Liver (tissue), 9 donors: ENCODE data around the gene ADAMTS20. TPM values are rescaled to one million over a fixed set of nuclear protein-coding genes. Genes with fewer than 3 reads are reported as not detected.

ENCODE experiments used
- DNase-seq: peaks from one replicate; pipeline ENCODE4 v3.0.0-alpha.2; 2017; ENCODE audit warnings: low spot score
- H3K27ac ChIP-seq, 2 donors: one replicate each; pipeline ENCODE4 v1.7.0; 2013; ENCODE audit warnings: inconsistent platforms in 2 of 2, low read length in 2 of 2, control low read depth in 1 of 2, low read depth in 1 of 2, mild to moderate bottlenecking in 1 of 2
- H3K27me3 ChIP-seq, 4 donors: one replicate each; pipeline versions ENCODE4 v1.6.1 to v1.7.0; 2013; ENCODE audit warnings: low read length in 3 of 4, inconsistent platforms in 1 of 4, mild to moderate bottlenecking in 1 of 4, moderate library complexity in 1 of 4; ENCODE audit not compliant: control insufficient read depth in 4 of 4, insufficient read depth in 4 of 4
- H3K36me3 ChIP-seq, 4 donors: one replicate each; pipeline versions ENCODE4 v1.6.1 to v1.7.0; 2013; ENCODE audit warnings: low read length in 3 of 4, mild to moderate bottlenecking in 3 of 4, low read depth in 1 of 4, moderate library complexity in 1 of 4; ENCODE audit not compliant: control insufficient read depth in 4 of 4, insufficient read depth in 3 of 4
- H3K4me1 ChIP-seq, 4 donors: one replicate each; pipeline versions ENCODE4 v1.6.1 to v1.7.0; 2013; ENCODE audit warnings: low read length in 3 of 4, mild to moderate bottlenecking in 3 of 4, moderate library complexity in 1 of 4; ENCODE audit not compliant: control insufficient read depth in 4 of 4, insufficient read depth in 4 of 4
- H3K4me3 ChIP-seq, 3 donors: one replicate each; pipeline versions ENCODE4 v1.6.1 to v1.7.0; 2013; ENCODE audit warnings: low read length in 3 of 3, control low read depth in 1 of 3, low read depth in 1 of 3, mild to moderate bottlenecking in 1 of 3
- H3K9ac ChIP-seq, 2 donors: one replicate each; pipeline ENCODE4 v1.7.0; 2013; ENCODE audit warnings: low read length in 2 of 2, mild to moderate bottlenecking in 2 of 2, moderate library complexity in 2 of 2, control low read depth in 1 of 2, low read depth in 1 of 2
- H3K9me3 ChIP-seq, 4 donors: one replicate each; pipeline versions ENCODE4 v1.6.1 to v1.7.0; 2013; ENCODE audit warnings: low read length in 3 of 4; ENCODE audit not compliant: control insufficient read depth in 4 of 4
- EGR1 ChIP-seq, 2 donors: IDR thresholded peaks; 2 replicates each; pipeline ENCODE4 v1.6.1; 2016 to 2018; ENCODE audit warnings: antibody characterized with exemption in 2 of 2, low read depth in 2 of 2
- FOXA1 ChIP-seq: IDR thresholded peaks from 2 replicates; pipeline ENCODE4 v1.6.1; 2016; ENCODE audit warnings: antibody characterized with exemption
- FOXA2 ChIP-seq: IDR thresholded peaks from 2 replicates; pipeline ENCODE4 v1.6.1; 2016; ENCODE audit warnings: antibody characterized with exemption
- GABPA ChIP-seq, 2 donors: IDR thresholded peaks in 1 of 2; conservative IDR thresholded peaks in 1 of 2; 2 replicates each; pipeline ENCODE4 v1.6.1; 2016; ENCODE audit warnings: antibody characterized with exemption in 2 of 2, mild to moderate bottlenecking in 1 of 2, moderate library complexity in 1 of 2
- HNF4A ChIP-seq, 2 donors: conservative IDR thresholded peaks; 2 replicates each; pipeline ENCODE4 v1.6.1; 2016; ENCODE audit warnings: antibody characterized with exemption in 2 of 2, mild to moderate bottlenecking in 2 of 2
- HNF4G ChIP-seq: IDR thresholded peaks from 2 replicates; pipeline ENCODE4 v1.6.1; 2016; ENCODE audit warnings: antibody characterized with exemption
- NR2F2 ChIP-seq: IDR thresholded peaks from 2 replicates; pipeline ENCODE4 v1.6.1; 2016; ENCODE audit warnings: antibody characterized with exemption
- RAD21 ChIP-seq, 2 donors: IDR thresholded peaks; 2 replicates each; pipeline ENCODE4 v1.6.1; 2016; ENCODE audit warnings: antibody characterized with exemption in 2 of 2, mild to moderate bottlenecking in 2 of 2
- RXRA ChIP-seq, 2 donors: IDR thresholded peaks; 2 replicates each; pipeline ENCODE4 v1.6.1; 2017 to 2018; ENCODE audit warnings: antibody characterized with exemption in 2 of 2, mild to moderate bottlenecking in 1 of 2
- SP1 ChIP-seq: IDR thresholded peaks from 2 replicates; pipeline ENCODE4 v1.6.1; 2018; ENCODE audit warnings: antibody characterized with exemption, mild to moderate bottlenecking
- TAF1 ChIP-seq: conservative IDR thresholded peaks from 2 replicates; pipeline ENCODE4 v1.6.1; 2016; ENCODE audit warnings: antibody characterized with exemption, mild to moderate bottlenecking
- WGBS: extraction: QIAGEN DNeasy Blood & Tissue Kit; methylation state at CpG from one replicate; pipeline ENCODE4 v1.1.7; 2013; 5-methylcytosine and 5-hydroxymethylcytosine counted together
- polyA plus RNA-seq, 2 donors: library from polyadenylated mRNA; stranded (reverse) in 1 of 2; unstranded in 1 of 2; fragments of 200-250 nt in 1 of 2; fragments of >200 nt in 1 of 2; fragmentation: Nextera tagmentation in 1 of 2; extraction: Ambion mirVana in 1 of 2; gene quantifications; one replicate each; pipeline versions ENCODE4 v1.2.1 to v1.2.3, GENCODE V29; 2013 to 2015
- total RNA-seq, 2 donors: library from RNA; depleted of rRNA; stranded (reverse); fragments of >200 nt; gene quantifications; one replicate each; pipeline ENCODE4 v1.2.3, GENCODE V29; 2014
- TF ChIP-seq, protein P1 (sequence below): fragments of 150-350 bp; IDR thresholded peaks from 2 replicates; pipeline ENCODE4 v1.5.1; 2017; ENCODE audit warnings: improper control_type of control experiment, low read depth, low read length; ENCODE audit not compliant: missing input control
- TF ChIP-seq, protein P2 (sequence below): IDR thresholded peaks from 2 replicates; pipeline ENCODE4 v1.6.1; 2016; ENCODE audit warnings: antibody characterized with exemption
- TF ChIP-seq, protein P3 (sequence below): IDR thresholded peaks from 2 replicates; pipeline ENCODE4 v1.6.1; 2016; ENCODE audit warnings: antibody characterized with exemption
- TF ChIP-seq, protein P4 (sequence below): IDR thresholded peaks from 2 replicates; pipeline ENCODE4 v1.6.1; 2016; ENCODE audit warnings: antibody characterized with exemption
- donor health status: healthy.
- donor health status: healthy.
- donor health status: healthy.
- donor health status: healthy.
- donor health status: healthy.

ADAMTS20 gene
- total and polyA plus RNA-seq, 4 donors: 0.05 TPM; not detected in 3

DNA sequence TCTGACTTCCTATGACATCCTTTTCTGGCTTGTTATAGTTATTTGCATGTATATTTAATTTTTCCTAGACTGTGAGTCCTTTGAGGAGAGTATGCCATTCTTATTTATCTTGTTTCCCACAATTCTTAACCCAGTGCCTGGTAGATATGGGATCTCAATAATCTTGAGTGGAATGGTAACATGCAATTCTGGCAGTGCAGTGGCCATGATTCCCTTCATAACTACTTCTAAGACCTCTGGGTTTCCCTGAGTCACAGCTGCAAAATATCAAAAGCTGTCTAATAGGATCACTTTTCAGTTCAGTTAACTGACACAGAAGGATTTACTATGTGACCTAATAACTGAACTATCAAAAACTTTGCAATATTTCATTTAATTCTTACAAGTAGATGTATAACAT, 135.0 kb downstream of the ADAMTS20 start:
- DNase-seq: no peak
- TF ChIP-seq GABPA (IDR thresholded peaks at IDR 0.05 in 1 of 2, conservative IDR thresholded peaks at IDR 0.05 in 1 of 2): no peak
- TF ChIP-seq NR2F2: no peak
- TF ChIP-seq HNF4A (conservative IDR thresholded peaks at IDR 0.05): no peak
- TF ChIP-seq RAD21 (IDR thresholded peaks at IDR 0.05): no peak
- TF ChIP-seq SP1: no peak
- TF ChIP-seq RXRA (IDR thresholded peaks at IDR 0.05): no peak
- no peak for TF ChIP-seq FOXA2
- TF ChIP-seq HNF4G: no peak
- TF ChIP-seq, protein P1, sequence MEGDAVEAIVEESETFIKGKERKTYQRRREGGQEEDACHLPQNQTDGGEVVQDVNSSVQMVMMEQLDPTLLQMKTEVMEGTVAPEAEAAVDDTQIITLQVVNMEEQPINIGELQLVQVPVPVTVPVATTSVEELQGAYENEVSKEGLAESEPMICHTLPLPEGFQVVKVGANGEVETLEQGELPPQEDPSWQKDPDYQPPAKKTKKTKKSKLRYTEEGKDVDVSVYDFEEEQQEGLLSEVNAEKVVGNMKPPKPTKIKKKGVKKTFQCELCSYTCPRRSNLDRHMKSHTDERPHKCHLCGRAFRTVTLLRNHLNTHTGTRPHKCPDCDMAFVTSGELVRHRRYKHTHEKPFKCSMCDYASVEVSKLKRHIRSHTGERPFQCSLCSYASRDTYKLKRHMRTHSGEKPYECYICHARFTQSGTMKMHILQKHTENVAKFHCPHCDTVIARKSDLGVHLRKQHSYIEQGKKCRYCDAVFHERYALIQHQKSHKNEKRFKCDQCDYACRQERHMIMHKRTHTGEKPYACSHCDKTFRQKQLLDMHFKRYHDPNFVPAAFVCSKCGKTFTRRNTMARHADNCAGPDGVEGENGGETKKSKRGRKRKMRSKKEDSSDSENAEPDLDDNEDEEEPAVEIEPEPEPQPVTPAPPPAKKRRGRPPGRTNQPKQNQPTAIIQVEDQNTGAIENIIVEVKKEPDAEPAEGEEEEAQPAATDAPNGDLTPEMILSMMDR: no peak
- TF ChIP-seq FOXA1: no peak
- Histone ChIP-seq H3K27me3 (no peaks in the 10 kb centered on the region), H3K36me3 (no peaks in the 10 kb centered on the region), H3K4me1 (no peaks in the 10 kb centered on the region), H3K4me3 (no peak overlapping the region), H3K9me3 (no peaks in the 10 kb centered on the region), H3K9ac (no peak overlapping the region), H3K27ac (no peak overlapping the region)

DNA sequence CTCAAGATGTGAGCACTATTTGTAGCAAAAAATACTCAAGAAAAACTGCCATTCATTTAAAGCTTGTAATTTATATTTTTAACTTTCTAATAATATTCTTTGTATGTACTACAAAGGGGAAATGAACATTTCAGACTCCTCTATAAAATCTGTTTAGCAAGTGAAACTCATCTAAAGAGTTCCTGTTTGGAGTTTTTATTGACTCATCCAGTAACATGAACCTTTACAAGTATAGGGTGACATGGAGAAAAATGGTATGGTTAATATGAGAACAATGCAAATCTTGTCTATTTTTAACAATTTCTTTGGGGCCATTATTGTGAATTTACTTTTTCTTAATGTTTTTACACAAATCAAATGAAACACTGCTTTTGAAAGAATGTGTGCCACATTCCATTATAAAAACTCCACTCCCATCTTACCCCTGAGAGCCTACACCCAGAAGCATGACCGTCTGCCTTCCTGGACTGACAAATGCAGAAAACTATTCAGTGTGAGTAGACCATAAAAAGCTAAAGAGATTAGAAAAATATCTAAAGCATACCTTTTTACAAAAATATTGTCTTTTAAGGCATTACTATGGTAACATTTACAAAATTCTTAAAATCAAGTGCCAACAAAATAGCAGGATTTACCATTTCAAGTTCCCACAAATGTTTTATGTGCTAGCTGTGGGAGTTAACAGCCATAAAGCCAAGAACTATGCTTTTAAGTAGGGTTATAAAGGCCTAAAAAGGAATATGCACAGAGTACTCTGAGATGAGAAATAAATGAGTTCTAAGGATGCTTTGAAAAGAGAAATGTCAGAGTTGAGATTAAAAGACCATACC, 144.0 kb downstream of the ADAMTS20 start:
- TF ChIP-seq GABPA (IDR thresholded peaks at IDR 0.05 in 1 of 2, conservative IDR thresholded peaks at IDR 0.05 in 1 of 2): no peak
- TF ChIP-seq, protein P2, sequence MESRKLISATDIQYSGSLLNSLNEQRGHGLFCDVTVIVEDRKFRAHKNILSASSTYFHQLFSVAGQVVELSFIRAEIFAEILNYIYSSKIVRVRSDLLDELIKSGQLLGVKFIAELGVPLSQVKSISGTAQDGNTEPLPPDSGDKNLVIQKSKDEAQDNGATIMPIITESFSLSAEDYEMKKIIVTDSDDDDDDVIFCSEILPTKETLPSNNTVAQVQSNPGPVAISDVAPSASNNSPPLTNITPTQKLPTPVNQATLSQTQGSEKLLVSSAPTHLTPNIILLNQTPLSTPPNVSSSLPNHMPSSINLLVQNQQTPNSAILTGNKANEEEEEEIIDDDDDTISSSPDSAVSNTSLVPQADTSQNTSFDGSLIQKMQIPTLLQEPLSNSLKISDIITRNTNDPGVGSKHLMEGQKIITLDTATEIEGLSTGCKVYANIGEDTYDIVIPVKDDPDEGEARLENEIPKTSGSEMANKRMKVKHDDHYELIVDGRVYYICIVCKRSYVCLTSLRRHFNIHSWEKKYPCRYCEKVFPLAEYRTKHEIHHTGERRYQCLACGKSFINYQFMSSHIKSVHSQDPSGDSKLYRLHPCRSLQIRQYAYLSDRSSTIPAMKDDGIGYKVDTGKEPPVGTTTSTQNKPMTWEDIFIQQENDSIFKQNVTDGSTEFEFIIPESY: no peak
- TF ChIP-seq, protein P3, sequence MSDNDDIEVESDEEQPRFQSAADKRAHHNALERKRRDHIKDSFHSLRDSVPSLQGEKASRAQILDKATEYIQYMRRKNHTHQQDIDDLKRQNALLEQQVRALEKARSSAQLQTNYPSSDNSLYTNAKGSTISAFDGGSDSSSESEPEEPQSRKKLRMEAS: no peak
- TF ChIP-seq, protein P4, sequence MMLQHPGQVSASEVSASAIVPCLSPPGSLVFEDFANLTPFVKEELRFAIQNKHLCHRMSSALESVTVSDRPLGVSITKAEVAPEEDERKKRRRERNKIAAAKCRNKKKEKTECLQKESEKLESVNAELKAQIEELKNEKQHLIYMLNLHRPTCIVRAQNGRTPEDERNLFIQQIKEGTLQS: no peak
- TF ChIP-seq RAD21 (IDR thresholded peaks at IDR 0.05): no peak
- TF ChIP-seq FOXA2: no peak
- TF ChIP-seq TAF1: no peak
- TF ChIP-seq, protein P1: no peak
- TF ChIP-seq FOXA1: no peak
- TF ChIP-seq EGR1 (IDR thresholded peaks at IDR 0.05; ENCODE audit: low read depth in 2 of 2): no peak
- no peak for TF ChIP-seq HNF4G
- Histone ChIP-seq H3K4me3 (no peak overlapping the region), H3K36me3 (no peaks in the 10 kb centered on the region), H3K9me3 (no peaks in the 10 kb centered on the region), H3K27ac (no peak overlapping the region), H3K9ac (no peak overlapping the region), H3K4me1 (no peaks in the 10 kb centered on the region), H3K27me3 (no peaks in the 10 kb centered on the region)
- no peak for DNase-seq
- WGBS: 61% methylated on average over 1 of the region's 1 CpG
